ENCODE data around the gene ZNF850. TPM values are rescaled to one million over a fixed set of nuclear protein-coding genes. Genes with fewer than 3 reads are reported as not detected.
A peak's percentile ranks its signal among the peaks of the same experiment; 100 is the strongest.

Gene ZNF850
- total and polyA plus RNA-seq, 11 donors = 0.84 to 7.3 (median 3.9) TPM

- peak in 1 of 5 donors; percentile 31 for DNase-seq
- no peaks in the 10 kb centered on the region for H3K27me3 ChIP-seq
- H3K4me1 ChIP-seq = peaks cover 0 to 20% (median 14%) of the 10 kb centered on the region in 12 donors
- TF ChIP-seq POLR2A (IDR thresholded peaks at IDR 0.05) (no peak), CTCF (IDR thresholded peaks at IDR 0.05) (no peak)
- intact Hi-C loops (cut with DNase I) = loop anchor here in 5 of 10 donors (2.0 to 10.0 kb wide), 5 partner anchors 14 to 168 kb away; partner anchors contain the start of genes ZNF260 (in 2 of the 5), ZNF345 (in 1 of the 5), ZNF461 (in 1 of the 5) and ZNF850 (in 1 of the 5)
- peaks cover 0 to 39% (median 23%) of the 10 kb centered on the region in 9 donors for H3K36me3 ChIP-seq
- peaks cover 0 to 21% (median 6%) of the 10 kb centered on the region in 12 donors for H3K9me3 ChIP-seq
- peak; percentile 6 to 47 (median 26) for ATAC-seq
- H3K27ac ChIP-seq = peak overlapping the region in 11 of 12 donors; percentile 26 to 82 (median 65)
- peak overlapping the region; percentile 59 to 91 (median 80) for H3K4me3 ChIP-seq
- 12 to 20% (median 14%) methylated on average over 16 to 20 of the region's 20 CpGs for WGBS, 4 donors
Observed at GRCh38 chr19:36686365-36687213, 86.0 kb downstream of the ZNF850 start.

- TF ChIP-seq CTCF (IDR thresholded peaks at IDR 0.05) (no peak), POLR2A (IDR thresholded peaks at IDR 0.05) (no peak)
- Histone ChIP-seq H3K9me3 (peaks cover 0 to 17% (median 2%) of the 10 kb centered on the region in 12 donors), H3K4me1 (peaks cover 0 to 20% (median 14%) of the 10 kb centered on the region in 12 donors), H3K4me3 (peak overlapping the region in 2 of 12 donors; percentile 77 to 81), H3K36me3 (peaks cover 0 to 37% (median 17%) of the 10 kb centered on the region in 9 donors), H3K27me3 (no peaks in the 10 kb centered on the region), H3K27ac (peak overlapping the region in 1 of 12 donors; percentile 82)
- 91 to 95% (median 94%) methylated on average over 2 of the region's 2 CpGs for WGBS, 4 donors
- no peak for ATAC-seq
- DNase-seq = no peak
- intact Hi-C loops (cut with DNase I) = loop anchor here in 5 of 10 donors (2.0 to 10.0 kb wide), 5 partner anchors 13 to 169 kb away; partner anchors contain the start of genes ZNF260 (in 2 of the 5), ZNF345 (in 1 of the 5), ZNF461 (in 1 of the 5) and ZNF850 (in 1 of the 5)
Observed at GRCh38 chr19:36685835-36686234, 86.8 kb downstream of the ZNF850 start.

- DNase-seq (no peak), ATAC-seq (no peak)
- H3K4me3 ChIP-seq = no peak overlapping the region
- H3K27me3 ChIP-seq = no peaks in the 10 kb centered on the region
- intact Hi-C loops (cut with DNase I) = no loop called here
- TF ChIP-seq POLR2A (IDR thresholded peaks at IDR 0.05) (no peak), CTCF (IDR thresholded peaks at IDR 0.05) (no peak)
- H3K36me3 ChIP-seq = peaks cover 0 to 53% (median 30%) of the 10 kb centered on the region in 9 donors
- H3K27ac ChIP-seq = no peak overlapping the region
- peaks cover 0 to 63% (median 9%) of the 10 kb centered on the region in 12 donors for H3K9me3 ChIP-seq
- no peaks in the 10 kb centered on the region for H3K4me1 ChIP-seq
Observed at GRCh38 chr19:36679455-36679854, 93.2 kb downstream of the ZNF850 start.

- no peak for DNase-seq
- Histone ChIP-seq H3K4me1 (peaks cover 0 to 13% (median 0%) of the 10 kb centered on the region in 12 donors), H3K36me3 (peaks cover 0 to 32% (median 14%) of the 10 kb centered on the region in 9 donors), H3K27ac (no peak overlapping the region), H3K27me3 (no peaks in the 10 kb centered on the region), H3K4me3 (no peak overlapping the region), H3K9me3 (peaks cover 0 to 93% (median 13%) of the 10 kb centered on the region in 12 donors)
- 85 to 99% (median 91%) methylated on average over 2 of the region's 2 CpGs for WGBS, 4 donors
- no peak for ATAC-seq
- TF ChIP-seq CTCF (IDR thresholded peaks at IDR 0.05) (no peak), POLR2A (IDR thresholded peaks at IDR 0.05) (no peak)
- intact Hi-C loops (cut with DNase I) = no loop called here
Observed at GRCh38 chr19:36674201-36674600, 98.4 kb downstream of the ZNF850 start.

All from heart left ventricle (tissue), 16 donors.